GM19328 (cell line): ENCODE results near the gene GBF1.

Experiments
- ATAC-seq: cut with Tn5 transposase; IDR thresholded peaks from one replicate; pipeline ENCODE4 v1.9.1; 2021; ENCODE audit warnings: mild to moderate bottlenecking, moderate library complexity; ENCODE audit not compliant: unreplicated experiment

Gene GBF1

GRCh38 chr10:102262744-102263370 lies 17.5 kb downstream of the GBF1 start:
- no peak for ATAC-seq

GRCh38 chr10:102264371-102264770 lies 19.0 kb downstream of the GBF1 start:
- ATAC-seq = no peak

DNA sequence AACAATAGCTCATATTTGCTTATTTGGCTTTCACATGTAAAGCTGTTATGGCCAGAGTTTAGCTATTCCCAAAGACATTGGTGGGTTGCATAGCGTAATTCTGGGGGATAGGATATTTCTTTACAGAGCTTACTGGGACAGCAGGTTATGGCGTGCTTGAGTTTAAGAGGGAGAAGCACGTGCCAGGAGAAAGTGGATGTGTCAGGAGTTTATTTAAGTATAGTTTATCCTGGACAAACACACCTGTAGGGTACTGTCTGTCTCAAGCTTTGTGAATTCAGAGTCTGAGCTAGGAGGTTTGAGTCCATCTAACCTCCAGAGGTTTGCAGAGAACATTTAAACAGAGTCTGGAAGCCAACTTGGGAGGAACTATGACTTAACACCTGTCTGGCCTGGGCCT lies 21.3 kb downstream of the GBF1 start:
- no peak for ATAC-seq

DNA sequence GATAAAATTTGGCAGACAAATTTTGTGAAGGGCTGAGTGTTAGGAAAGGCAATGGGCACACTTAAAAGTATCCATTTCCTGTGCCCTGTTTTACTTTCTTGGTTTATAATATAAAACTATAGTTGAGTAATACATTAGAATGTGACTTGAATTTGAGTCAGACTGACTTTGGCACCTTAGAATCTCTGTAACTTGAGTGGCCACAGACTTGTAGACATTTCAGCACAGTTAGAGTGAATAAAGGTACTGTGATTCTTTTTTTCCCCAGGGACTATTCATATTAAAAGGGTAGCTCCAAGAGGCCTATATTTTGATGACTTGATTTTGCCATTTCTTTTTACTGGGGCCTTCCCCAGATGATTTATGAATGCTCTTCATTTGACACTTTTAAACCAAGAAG lies 22.4 kb downstream of the GBF1 start:
- no peak for ATAC-seq

DNA sequence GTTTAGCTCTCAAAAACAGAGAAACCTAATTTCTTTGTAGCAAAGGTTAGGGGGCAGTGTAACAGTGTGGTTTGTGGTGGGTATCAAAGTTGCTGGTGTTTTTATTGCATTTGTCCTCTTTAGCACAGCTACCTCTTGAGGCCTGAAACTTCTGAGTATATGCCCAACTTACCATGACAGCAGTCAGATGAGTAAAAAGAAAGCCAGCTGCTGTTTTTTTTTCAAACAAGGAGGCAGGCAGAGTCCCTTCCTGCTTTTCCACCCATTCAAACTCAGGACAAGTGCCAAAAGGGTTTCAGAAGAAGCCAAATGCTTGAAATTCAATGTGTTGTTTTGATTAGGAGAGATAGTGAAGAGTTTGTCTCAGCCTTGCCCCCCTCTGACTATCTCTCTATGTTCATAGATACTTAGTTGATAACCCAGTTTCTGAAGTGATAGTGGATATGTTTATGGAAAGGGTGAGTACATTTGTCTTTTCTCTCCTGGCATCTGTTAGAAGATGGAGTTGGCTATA lies 23.1 kb downstream of the GBF1 start:
- ATAC-seq = no peak

DNA sequence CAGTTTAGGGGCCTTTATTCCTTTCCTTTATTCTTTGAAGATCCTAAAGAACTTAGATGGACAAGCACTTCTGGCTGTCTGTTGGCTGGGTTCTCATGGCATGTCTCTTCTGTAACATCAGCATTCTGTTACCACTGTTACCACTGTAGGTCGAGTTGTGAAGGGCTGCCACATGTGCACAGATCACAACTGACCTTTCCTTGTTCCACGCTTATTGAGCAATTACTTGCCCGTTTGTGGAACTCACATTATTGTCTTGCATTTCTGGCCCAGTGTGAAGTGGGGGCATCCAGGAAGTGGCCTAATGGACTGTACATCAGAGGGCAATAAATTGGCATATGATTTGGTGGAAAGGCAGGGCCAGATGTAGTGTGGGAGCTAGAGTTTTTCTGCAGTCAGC lies 23.7 kb downstream of the GBF1 start:
- no peak for ATAC-seq

DNA sequence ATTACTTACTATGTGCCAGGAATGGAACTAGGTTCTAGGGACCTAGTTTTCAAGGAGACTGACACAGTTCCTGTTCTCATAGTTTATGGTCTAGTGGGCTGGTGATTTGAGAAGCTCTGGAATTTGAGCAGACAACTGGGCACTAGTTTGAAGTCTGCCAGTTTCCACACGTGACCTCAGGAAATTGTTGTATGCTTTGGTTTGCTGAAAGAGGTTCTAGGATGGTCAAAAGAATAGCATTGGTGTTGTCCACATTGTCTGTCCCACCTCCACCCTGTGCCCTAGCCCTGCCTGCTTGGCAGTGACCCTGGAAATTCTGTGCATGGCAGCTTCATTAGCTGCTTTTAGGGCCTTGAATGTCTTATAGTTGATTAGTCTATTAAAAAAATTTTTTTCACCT lies 28.7 kb downstream of the GBF1 start:
- ATAC-seq = no peak

DNA sequence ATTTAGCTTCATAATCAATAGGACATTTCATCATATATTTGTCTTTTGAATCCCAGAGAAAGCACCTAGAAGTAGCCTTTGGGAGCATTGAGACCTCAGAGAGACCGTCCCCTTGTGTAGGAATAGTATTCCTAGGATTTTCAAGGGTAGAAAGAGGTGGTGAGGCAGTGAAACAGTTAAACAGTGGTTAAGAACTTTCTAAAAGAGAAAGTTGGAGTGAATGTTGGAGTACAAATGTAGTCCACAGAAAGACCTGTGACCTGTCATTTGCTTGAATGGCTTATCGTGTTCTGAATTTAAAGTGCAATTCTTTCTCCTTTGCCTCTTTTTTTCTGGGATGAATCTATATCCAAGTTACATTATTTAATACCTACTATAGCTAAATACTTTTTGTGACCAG lies 30.0 kb downstream of the GBF1 start:
- ATAC-seq = no peak

- no peak for ATAC-seq
These were observed 33.8 kb downstream of the GBF1 start for GRCh38 chr10:102279104-102279503.

DNA sequence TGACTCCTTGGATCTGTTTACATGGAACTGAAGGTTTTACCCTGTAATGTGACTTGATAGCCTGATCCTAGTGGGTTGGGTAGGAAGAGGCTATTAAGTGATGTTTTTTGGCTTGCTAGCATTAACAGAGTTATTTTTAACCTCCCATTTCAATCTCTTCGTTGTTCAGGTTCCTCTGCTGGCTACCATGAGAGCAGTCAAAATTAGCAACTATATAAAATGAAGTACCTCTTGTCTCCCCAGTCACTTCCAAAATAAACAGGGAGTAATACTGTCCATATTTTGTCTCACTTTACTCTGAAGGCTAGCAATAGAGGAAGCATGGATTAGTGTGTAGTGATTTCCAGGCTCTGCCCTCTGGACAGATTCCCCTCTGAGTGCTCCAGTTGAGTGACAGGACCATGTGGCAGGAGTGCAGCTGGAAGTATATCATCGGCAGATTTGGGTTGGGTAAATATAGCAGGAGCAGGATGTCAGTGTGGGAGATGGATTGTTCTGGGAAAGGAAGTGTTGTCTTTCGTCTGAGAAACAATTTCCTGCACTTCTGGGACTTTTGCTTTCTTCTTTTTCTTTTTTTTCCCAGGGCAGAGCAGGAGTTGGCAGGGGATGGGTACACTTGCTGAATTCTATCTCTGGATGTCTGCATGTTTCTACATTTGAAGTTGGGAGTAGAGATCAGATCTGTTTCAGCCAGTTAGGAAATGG lies 35.2 kb downstream of the GBF1 start:
- ATAC-seq = no peak

DNA sequence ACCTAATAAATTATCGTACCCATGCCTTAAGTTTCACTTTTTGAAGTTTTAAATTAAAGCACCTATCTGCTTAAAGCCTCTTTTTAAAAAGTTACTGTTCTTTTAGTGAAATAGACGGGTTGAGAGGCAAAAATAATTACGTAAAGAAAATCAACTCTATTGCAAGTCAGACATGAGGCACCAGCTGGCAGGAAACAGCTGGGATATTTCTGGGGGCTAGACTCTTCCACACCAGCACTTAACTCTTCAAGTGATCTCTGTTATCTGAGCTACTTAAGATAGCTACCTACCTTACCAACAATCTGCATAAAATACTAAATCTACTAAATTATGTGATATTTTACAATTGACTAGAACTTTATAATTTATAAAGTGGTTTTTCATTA lies 35.8 kb downstream of the GBF1 start:
- no peak for ATAC-seq

DNA sequence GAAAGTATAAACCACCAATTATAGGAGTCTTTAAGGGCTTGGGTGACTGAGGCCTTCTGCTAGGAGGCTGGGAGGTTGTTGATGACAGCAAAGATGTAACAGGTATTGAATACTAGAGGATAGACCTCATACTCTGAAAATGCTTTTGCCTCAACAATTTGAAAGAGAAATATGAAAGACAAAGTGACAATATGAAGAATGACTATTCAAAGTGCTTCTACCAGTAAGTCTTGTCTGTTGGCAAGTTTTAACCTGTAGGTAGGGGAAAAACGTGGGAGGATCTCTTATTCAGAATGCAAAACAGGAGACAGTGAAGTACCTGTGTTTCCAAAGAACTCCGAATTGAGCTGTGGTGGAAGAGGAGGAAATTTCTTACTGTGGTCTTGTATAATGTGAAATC lies 38.2 kb downstream of the GBF1 start:
- ATAC-seq = no peak

DNA sequence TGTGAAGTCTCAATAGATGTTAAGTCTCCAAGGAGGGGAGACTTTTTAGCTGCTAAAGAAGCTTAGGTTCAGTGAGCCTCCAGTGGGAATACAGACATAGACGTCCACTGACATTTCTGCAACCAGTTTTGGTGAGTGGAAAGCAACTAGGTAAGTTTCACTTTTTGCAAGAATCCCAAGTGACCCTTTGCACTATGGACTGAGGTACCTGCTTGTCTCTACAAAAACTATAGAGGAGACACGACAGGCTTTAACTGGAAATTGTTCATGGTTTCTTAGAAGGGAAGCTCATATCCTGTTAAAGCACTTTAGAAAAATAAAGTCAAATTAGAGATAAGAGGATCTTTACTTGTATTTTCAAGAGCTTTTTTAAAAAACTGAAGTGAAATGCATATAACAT lies 38.6 kb downstream of the GBF1 start:
- ATAC-seq = no peak

DNA sequence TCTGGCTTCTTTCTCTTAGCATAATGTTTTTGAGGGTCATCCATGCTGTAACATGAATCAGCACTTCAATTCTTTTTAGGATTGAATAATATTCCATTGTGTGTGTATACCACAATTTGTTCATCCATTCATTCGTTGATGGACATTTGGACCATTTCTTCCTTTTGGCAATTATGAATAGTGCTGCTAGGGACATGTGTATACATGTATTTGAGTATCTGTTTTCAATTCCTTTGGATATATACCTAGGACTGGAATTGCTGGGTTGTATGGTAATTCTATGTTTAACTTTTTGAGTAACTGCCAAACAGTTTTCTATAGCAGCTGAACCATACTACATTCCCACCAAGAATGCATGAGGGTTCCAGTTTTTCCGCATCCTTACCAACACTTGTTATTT lies 39.2 kb downstream of the GBF1 start:
- ATAC-seq = no peak

GRCh38 chr10:102285133-102285532 lies 39.8 kb downstream of the GBF1 start:
- no peak for ATAC-seq

- no peak for ATAC-seq
These were observed 40.9 kb downstream of the GBF1 start for GRCh38 chr10:102286216-102286615.

DNA sequence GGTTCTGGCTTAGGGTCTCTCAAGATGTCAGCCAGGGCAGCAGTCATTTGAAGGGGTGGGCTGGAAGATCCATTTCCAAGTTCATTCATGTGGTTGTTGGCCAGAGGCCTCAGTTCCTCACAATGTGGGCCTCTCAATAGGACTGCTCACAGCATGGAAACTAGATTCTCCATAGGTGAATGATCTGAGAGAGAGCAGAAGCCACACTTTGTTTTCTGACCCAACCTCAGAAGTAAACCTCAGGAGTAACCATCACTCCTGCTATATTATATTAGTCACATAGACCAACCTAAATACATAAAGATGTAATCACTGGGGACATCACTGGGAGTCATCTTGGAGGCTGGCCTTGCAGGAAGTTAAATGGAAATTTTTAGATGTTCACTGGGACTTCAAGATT lies 42.2 kb downstream of the GBF1 start:
- no peak for ATAC-seq

DNA sequence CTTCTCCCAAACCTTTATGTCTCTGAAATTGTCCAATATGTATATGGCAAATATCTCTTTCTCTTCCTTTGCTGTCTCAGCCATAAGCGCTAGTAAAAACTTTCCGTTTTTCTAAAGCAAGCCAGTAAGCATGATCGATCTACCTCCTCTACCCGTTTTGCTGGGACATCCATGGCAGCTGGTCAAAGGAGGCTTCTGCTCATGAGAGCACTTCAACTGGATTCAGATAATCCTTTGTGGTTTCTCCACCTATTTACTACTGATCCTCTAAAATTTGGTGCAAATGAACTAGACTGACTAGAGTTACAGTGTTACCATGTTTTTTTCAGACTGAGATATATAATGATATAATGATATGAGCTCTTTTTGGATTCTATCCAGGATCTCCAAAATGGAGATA lies 42.7 kb downstream of the GBF1 start:
- no peak for ATAC-seq

DNA sequence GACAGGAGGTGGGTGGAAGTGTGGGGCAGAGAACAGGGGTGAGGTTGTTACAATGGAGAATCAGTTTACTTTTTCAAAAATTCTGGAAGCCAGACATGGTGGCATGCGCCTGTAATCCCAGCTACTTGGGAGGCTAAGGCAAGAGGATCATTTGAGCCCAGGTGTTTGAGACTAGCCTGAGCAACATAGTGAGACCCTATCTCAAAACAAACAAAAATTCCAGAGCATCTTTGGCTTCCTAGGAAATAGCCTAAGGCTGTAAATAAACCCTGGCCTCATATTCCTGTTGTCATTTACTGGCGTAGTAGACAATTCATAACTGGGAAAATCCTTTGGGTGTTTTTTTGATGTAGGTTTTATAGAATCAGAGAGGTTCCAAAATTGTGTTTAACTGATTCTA lies 44.0 kb downstream of the GBF1 start:
- ATAC-seq = no peak

DNA sequence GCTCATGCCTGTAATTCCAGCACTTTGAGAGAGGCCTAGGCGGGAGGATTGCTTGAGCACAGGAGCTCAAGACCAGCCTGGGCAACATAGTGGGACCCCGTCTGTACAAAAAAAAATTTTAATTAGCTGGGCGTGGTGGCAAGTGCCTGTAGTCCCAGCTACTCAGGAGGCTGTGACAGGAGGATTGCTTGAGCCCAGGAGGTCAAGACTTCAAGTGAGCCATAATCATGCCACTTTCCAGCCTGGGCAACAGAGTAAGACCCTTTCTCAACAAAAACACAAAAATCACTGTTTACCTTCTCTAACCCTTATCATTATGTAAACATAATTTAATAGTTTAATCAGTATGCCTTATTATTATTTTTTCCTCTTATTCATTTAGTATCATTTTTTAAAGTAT lies 44.5 kb downstream of the GBF1 start:
- ATAC-seq = no peak

DNA sequence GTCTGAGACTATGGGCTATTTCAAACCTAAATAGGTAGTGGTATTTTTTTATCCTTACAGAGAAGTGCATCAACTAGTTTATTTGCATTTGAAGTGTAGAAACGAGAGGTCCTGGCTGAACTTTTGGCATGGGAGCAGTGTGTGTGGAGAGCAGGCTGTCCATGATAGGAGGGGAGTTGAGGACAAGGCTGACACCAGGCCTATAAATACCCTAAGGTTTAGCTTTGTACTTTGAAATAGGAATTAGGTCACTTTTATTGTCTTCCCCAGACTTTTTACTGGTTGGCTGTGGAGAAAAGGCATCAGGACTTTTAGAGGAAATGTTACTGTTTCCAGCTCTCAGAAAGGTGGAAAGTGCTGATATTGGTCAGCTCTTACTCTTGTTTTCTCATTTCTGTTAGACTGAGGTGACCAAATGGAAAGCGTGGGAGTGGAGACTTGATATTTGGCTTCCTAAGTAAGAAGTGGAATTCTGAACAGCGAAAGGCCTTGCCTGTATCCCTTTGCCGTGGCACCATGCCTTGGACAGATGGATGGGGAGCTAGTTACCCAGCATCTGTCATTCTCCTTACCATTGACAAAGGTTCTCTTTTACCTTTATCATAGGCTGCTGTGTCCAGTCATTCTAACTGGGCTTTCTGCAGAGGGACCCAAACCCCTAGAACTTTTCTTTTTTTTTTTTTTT lies 46.0 kb downstream of the GBF1 start:
- no peak for ATAC-seq

DNA sequence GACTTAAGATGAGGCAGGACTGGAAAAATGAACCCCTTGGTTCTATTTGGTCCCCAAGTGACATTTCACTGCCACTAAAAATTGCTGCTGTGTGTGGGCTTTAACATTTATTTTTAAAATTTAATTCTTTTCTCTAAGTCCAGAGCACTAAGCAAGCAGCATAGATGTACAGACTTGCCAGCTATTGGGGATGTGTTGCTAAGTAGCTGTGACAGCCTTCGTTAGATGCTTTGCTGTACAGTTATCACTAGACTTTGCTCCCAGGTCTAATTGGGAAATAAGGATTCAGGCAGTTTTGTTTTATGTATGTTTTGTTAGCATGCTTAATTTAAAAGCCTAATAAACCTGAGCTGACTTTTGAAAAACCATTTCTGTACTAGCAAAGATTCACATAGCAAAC lies 51.8 kb downstream of the GBF1 start:
- no peak for ATAC-seq
